ENCODE data around the gene THSD4.
"Not testable (repeated sequence)": the region's sequence is repeated elsewhere in the genome, so short reads cannot be mapped to it uniquely, and the experiment has no call there.

THSD4 gene

DNA sequence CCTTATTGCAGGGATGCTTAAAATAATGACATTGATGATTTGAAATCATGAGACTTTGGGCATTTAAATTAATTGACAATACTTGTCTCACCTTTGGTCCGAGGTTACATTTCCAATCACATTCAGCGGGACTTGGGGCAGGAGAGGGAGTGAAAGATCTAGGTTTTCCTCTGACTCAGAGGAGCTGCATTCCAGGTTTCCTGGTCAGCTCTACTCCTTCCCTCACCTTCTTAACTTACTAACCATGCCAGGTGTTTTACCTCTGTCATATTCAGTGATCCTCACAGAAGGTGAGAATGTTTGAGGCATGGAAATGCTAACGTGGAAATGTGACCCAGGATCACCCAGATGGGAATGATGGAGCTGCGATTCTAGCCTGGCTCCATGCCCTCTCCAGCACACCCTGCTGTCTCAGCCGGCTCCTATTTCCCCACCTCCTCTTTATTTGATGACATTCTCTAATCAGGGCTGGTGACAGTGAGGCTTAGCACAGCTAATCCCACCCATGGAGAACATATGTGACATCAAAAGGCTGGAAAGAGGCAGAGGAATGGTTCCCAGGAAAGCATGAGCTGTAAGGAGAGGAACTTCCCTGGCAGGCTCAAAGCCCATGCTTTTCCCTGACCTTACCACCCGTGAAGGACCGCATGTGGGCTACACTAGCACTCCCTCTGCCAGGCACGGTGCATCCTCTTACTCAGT lies 38.7 kb downstream of the THSD4 start:
- DNase-seq: no peak

DNA sequence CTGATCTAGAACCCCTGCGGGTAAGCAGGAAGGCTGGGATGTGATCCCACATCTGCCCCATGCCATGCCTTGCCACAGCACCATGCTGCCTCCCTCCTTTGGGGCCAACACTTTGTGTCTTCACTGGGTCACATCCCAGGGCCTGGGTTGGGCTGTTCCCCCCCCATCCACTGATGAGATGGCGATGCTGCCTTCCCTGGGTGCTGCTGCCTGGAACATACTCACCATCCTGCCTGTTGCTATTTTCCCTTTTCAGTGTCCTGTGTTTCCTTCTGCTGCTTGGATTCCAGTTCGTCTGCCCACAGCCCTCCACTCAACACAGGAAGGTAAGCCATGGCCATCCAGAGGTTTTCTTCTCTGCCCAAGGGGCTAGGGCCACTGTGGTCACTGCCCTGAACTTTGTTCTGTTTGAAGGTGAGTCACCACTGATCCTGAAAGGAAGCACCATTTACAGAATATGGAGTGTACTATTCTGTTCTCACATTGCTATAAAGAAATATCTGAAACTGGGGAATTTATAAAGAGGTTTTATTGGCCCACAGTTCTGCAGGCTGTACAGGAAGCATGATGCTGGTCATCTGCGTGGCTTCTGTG lies 39.4 kb downstream of the THSD4 start:
- no peak for DNase-seq

DNA sequence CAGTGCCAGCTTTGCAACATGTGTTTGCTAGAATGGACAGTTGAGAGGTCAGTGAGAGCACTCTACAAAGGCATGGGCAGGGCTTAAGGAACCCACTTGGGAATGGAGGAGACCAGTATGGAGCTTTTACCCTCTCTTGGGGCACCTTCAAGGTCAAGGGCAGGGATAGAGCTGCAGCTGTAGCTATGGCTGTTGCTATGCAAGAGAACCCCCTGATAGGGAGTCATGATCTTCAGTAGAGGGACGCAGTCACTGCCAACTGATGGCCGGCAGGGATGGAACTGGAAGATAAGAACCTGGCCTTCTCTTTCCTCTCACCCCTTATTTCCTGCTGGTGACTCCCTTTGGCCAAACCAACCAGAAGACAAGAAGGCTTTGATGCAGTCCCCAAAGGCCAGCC lies 40.3 kb downstream of the THSD4 start:
- DNase-seq: no peak

- DNase-seq: no peak
Observed at GRCh38 chr15:71160976-71161375, 45.7 kb downstream of the THSD4 start.

- no peak for DNase-seq
Observed at GRCh38 chr15:71162309-71162708, 47.0 kb downstream of the THSD4 start.

DNA sequence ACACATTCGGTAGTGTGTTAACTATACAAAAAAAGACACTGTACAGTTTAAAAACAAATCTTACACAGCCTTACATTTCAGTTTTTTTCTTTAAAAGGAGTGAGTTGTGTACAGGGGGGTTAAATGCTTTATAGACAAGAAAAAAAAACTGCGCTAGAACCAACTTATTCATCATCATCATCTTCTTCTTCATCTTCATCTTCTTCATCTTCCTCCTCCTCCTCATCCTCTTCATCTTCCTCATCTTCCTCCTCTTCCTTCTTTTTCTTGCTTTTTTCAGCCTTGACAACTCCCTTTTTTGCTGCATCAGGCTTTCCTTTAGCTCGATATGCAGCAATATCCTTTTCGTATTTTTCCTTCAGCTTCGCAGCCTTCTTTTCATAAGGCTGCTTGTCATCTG lies 49.3 kb downstream of the THSD4 start:
- DNase-seq: not testable (repeated sequence)

DNA sequence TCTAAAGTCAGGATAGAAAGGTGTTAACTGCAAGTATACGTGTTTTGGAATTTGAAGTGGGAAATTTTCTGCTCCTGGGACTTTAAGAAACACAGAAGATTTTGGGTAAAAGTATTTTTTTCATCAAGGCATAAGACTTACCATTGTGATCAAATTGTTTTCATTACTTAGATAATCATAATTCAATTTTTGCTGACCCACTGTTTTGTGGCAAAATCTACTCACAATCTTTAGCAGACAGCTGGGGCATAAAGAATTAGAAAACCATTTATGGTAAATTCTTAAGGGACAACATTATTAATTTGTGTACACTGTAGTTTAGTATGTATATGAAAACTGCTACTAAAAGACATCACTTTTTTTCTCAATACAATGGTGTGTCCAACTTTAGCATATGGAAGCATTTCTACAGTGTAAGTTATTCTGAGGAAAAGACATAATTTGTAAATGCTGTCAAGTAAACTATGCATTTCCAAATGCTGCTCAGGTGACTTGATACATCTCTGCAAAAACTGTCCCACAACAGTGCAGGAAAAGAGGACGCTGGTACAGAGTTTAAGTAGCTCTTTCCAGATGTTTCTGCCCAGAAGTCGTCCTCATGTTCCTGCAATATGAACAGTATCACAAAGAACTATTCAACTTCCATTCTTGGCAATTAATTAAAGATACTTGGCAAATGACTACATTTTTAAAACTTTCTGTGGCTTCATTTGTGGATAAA lies 52.3 kb downstream of the THSD4 start:
- DNase-seq: no peak

GRCh38 chr15:71168166-71168834 lies 53.0 kb downstream of the THSD4 start:
- no peak for DNase-seq

DNA sequence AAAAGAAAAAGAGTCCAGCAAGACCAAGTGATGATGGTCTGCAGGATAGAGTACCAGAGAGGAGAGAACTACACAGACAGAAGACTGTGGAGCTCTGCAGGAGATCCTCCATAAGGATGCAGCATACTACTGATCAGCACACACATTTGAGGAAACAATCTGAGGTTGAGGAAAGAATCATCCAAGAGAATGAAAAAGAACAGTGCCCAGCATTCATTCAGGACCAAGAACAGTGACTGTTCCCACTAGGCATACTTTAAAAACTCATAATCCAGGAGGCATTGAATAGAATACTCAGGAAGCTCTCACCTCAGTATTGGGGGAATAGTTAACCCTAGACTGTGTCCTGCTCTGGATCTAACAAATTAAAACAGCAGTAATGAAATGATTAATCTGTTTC lies 54.9 kb downstream of the THSD4 start:
- DNase-seq: no peak

GRCh38 chr15:71171195-71171594 lies 55.9 kb downstream of the THSD4 start:
- DNase-seq: no peak

GRCh38 chr15:71174360-71174759 lies 59.1 kb downstream of the THSD4 start:
- DNase-seq: not testable (repeated sequence)

GRCh38 chr15:71180986-71181853 lies 65.9 kb downstream of the THSD4 start:
- no peak for DNase-seq

DNA sequence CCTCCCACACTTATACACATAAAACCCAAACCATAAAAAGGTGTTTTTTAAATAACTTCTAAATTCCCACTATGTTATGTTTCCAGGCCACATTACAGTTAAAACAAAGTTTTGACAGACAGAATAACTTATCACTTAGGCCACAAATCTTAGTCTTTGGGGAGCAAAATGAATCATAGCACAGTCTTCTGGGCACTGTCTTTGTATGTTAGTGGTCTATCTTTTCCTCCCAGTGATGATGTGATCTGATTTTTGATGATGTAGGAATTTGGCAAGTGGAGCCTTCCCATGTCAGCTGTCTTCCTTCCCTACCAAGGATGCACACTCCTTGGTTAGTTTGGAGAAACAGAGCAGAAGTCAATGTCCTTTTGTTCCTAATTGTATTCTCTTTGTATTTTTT lies 67.3 kb downstream of the THSD4 start:
- no peak for DNase-seq

DNA sequence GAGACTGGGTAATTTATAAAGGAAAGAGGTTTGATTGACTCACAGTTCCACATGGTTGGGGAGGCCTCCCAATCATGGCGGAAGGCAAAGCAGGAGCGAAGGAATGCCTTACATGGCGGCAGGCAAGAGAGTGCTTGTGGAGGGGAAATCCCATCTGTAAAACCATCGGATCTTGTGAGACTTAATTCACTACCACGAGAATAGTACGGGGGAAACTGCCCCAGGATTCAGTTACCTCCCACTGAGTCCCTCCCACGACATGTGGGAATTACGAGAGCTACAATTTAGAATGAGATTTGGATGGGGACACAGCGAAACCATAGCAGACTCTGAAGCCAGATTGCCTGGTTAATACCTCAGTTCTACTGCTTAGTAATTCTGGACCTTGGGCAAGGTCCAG lies 67.8 kb downstream of the THSD4 start:
- no peak for DNase-seq

- no peak for DNase-seq
Observed at GRCh38 chr15:71185706-71186105, 70.4 kb downstream of the THSD4 start.

GRCh38 chr15:71186267-71186666 lies 71.0 kb downstream of the THSD4 start:
- DNase-seq: no peak

DNA sequence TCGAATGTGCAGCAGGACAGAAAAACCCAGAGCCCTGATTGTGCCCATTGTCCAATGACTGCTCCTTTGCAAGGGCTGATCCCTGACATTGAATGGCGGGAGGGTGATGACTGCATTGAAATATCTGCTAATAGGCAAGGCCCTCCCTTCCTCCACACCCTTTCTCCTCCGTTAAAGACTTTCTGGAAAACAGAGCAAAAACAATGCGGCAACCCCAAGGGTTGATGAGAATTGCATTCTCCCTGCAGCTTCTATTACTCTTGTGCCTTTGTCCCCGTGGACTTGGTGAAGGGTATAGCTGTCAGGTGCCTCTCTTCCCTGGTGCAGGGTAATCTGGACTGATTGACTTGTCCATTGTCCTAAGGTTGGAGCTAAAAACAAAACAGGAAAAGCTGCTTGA lies 71.8 kb downstream of the THSD4 start:
- no peak for DNase-seq

DNA sequence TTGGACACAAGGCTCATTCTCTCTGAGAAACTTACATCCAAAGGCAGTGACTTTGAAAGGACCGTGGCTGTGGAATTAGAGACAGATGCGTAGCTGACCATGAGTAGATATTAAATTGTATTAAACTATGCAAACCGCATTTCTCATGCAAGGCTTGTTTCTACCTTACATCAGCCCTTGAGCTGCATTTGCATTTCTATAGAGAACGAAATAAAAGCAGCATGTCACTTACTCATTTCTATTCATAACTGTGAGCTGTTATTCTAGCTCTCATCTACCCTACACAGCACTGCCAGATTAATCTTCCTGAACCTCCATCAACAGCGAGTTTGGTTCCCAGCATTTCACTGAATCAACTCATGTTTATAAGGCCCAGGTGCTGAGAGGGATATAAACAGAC lies 72.3 kb downstream of the THSD4 start:
- no peak for DNase-seq

DNA sequence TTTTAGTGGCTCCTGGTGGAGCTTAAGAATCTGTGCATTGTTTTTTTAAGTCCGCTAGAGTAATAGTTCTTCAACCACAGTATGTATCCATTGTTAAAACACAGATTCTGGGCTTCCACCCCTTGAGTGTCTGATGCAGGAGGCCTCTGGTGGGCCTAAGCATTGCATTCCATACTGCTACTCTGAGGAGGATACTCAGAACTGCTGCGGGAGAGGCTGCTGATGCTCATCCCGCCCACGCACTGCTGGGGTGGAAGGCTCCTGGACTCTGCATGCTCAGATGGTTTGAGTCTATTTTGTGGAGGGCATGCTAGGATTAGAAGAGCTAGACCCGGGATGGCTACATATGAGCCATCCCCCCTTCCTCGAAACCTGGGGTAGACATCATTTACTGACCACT lies 74.4 kb downstream of the THSD4 start:
- no peak for DNase-seq

DNA sequence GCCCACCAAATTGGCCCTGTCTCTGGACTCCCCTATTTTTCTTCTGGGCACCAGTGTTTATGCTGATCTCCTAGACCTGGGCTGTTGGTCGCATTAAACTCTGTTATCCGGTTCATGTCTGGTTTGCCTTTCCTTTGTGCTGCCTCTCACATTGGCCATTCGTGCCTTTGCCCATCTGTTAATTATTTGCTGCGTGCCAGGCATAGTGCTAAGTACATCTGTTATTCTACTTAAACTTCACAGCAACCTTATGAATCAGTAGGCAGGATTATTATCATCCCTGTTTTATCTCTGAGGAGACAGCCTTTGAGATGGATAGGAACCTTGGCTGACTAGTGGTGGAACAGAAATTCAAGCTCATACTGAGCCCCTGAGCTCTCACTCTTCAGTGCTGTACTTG lies 76.0 kb downstream of the THSD4 start:
- DNase-seq: no peak

DNA sequence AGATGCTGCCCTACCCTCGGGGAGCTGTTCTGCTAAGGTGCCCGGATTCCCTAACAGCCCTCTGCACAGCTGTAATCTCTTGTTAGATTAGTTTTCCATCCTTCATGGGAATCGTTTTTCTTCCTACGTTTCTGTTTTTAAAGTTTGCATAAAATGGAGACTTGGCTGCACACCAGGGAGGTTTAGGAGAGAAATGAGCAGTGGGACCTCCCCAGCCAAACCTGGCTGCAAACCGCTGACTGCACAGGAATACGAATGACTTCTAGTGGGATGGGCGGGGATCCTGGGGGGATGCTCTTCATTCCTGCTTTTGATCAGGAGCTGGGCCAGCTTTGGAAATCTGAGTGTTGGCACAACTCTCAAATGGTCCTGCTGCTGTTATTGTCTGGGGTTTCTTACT lies 77.5 kb downstream of the THSD4 start:
- DNase-seq: no peak

DNA sequence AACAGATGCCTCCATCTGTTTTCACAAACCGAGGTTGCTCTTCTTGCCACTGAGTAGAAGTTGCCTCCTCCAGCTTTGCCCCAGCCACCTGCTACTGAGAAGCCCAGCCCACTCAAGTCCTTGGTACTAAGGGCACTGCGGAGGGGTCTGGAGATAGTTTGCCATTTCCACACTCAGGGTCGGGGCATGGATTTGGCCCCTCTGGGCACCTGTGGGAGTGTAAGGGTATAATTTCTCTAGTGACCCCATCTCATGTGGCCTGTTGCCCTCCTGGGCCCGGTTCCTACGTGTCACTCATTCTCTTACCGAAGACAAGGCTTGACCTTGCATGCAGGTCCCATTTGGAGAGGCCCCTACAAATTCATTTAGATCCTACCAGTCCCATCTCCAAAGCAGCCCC lies 79.0 kb downstream of the THSD4 start:
- no peak for DNase-seq

DNA sequence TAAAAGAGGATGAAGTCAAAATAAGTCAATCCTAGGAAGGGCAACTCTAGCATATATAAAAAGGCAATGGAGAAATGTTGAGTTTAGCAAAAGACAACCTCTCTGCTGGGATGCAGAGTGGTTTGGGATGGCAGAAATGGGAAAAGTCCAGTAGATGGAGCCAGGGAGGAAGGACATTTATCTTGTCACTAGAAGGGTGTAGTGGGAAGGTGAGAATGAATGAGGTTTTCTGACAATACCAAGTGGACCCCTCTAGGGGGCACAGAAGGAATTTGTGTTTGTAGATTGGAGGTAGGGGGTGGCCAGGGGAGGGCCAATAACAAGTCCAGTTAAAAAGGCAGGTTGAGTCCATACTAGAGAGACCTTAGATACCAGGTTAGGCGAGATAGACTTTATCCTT lies 80.0 kb downstream of the THSD4 start:
- no peak for DNase-seq

All from cortex of kidney (tissue), 1 donor.